GM11168 (cell line): ENCODE results near the gene ACBD7.

Source experiments
- in situ Hi-C: fragments of 300-500 bp; cut with MboI; formaldehyde crosslinking; loops from one replicate; pipeline ENCODE4 v1.12.0; 2022; ENCODE audit warnings: low sequenced_read_pairs; ENCODE audit not compliant: unreplicated experiment

ACBD7 gene

GRCh38 chr10:15035385-15036301 is 52.9 kb downstream of the ACBD7 start:
- in situ Hi-C loops, result no loop called here

- in situ Hi-C loops, result no loop called here
Measured at GRCh38 chr10:15027741-15028140, 60.8 kb downstream of the ACBD7 start.
